T-cell (primary cell): ENCODE data around the gene SGIP1. TPM values are rescaled to one million over a fixed set of nuclear protein-coding genes. Genes with fewer than 3 reads are reported as not detected.

Source experiments
- ATAC-seq, 4 experiments: fragments of 200-7000 bp in 3 of 4; fragments of 150-1000 bp in 1 of 4; cut with Tn5 transposase; replicated peaks in 1 of 4; 1 replicate in 3 of 4; 2 replicates in 1 of 4; pipeline ENCODE4 v1.10.0; 2021; ENCODE audit warnings: moderate library complexity in 3 of 4, mild to moderate bottlenecking in 2 of 4, moderate number of reproducible peaks in 1 of 4
- CTCF ChIA-PET, 2 donors: fragments of 300-600 bp; sonication (Branson Sonifier 250); formaldehyde crosslinking; loops; one replicate each; lab custom pipeline; 2022; ENCODE audit warnings: antibody characterized with exemption in 2 of 2; lab: Charles Lee
- POLR2A ChIA-PET, 2 donors: fragments of 300-600 bp; sonication (Branson Sonifier 250); formaldehyde crosslinking; loops; one replicate each; lab custom pipeline; 2022; ENCODE audit warnings: antibody characterized with exemption in 2 of 2; lab: Charles Lee
- DNase-seq, 35 experiments: peaks; one replicate each; pipeline versions ENCODE4 v3.0.0 to v3.0.0-alpha.2; 2013 to 2023
- H3K27ac ChIP-seq: one replicate; pipeline ENCODE4 v1.5.1; 2013; ENCODE audit warnings: low read length
- H3K27me3 ChIP-seq, 2 experiments: replicated peaks in 1 of 2; 1 replicate in 1 of 2; 2 replicates in 1 of 2; pipeline versions ENCODE4 v1.6.1 to v1.7.0; 2013; ENCODE audit warnings: low read length in 1 of 2, mixed read lengths in 1 of 2; ENCODE audit not compliant: control insufficient read depth in 2 of 2, insufficient read depth in 2 of 2; ENCODE audit errors: extremely low read depth in 1 of 2
- H3K36me3 ChIP-seq, 2 donors: 1 replicate in 1 of 2; 2 replicates in 1 of 2; pipeline versions ENCODE4 v1.6.1 to v1.7.0; 2013; ENCODE audit warnings: low read length in 1 of 2; ENCODE audit not compliant: control insufficient read depth in 2 of 2, insufficient read depth in 1 of 2; ENCODE audit errors: extremely low read depth in 1 of 2
- H3K4me1 ChIP-seq, 2 experiments: 1 replicate in 1 of 2; 2 replicates in 1 of 2; pipeline versions ENCODE4 v1.6.1 to v1.7.0; 2013; ENCODE audit warnings: low read length in 2 of 2, mixed read lengths in 1 of 2; ENCODE audit not compliant: insufficient read depth in 2 of 2, control insufficient read depth in 1 of 2; ENCODE audit errors: extremely low read depth in 1 of 2
- H3K4me3 ChIP-seq, 2 donors: 1 replicate in 1 of 2; 2 replicates in 1 of 2; pipeline versions ENCODE4 v1.5.1 to v1.7.0; 2013; ENCODE audit warnings: mild to moderate bottlenecking in 2 of 2, low read length in 1 of 2, moderate library complexity in 1 of 2; ENCODE audit not compliant: control insufficient read depth in 1 of 2; ENCODE audit errors: extremely low read depth in 1 of 2
- H3K9me3 ChIP-seq: 2 replicates; pipeline ENCODE4 v1.7.0; 2013
- H3K27ac Mint-ChIP-seq, 2 donors: one replicate each; pipeline ENCODE4 v1.8.0; 2020 to 2021; ENCODE audit warnings: mild to moderate bottlenecking in 2 of 2, mixed read lengths in 2 of 2
- H3K27me3 Mint-ChIP-seq, 2 donors: one replicate each; pipeline ENCODE4 v1.8.0; 2021 to 2022; ENCODE audit warnings: mixed read lengths in 2 of 2
- H3K36me3 Mint-ChIP-seq: one replicate; pipeline ENCODE4 v1.8.0; 2021; ENCODE audit warnings: mixed read lengths
- H3K4me1 Mint-ChIP-seq, 3 donors: one replicate each; pipeline ENCODE4 v1.8.0; 2020 to 2022; ENCODE audit warnings: mixed read lengths in 3 of 3, mild to moderate bottlenecking in 1 of 3
- H3K4me3 Mint-ChIP-seq, 3 donors: one replicate each; pipeline ENCODE4 v1.8.0; 2020 to 2022; ENCODE audit warnings: mild to moderate bottlenecking in 3 of 3, mixed read lengths in 3 of 3, moderate library complexity in 3 of 3
- H3K9me3 Mint-ChIP-seq, 3 donors: one replicate each; pipeline ENCODE4 v1.8.0; 2020 to 2022; ENCODE audit warnings: mixed read lengths in 3 of 3
- WGBS: methylation state at CpG from one replicate; pipeline ENCODE4 v1.1.5; 2013; ENCODE audit warnings: missing lambda C conversion rate; ENCODE audit not compliant: insufficient coverage; 5-methylcytosine and 5-hydroxymethylcytosine counted together
- total RNA-seq, 35 experiments: library from RNA in 6 of 35; stranded (reverse) in 6 of 35; fragments of 120-200 nt in 1 of 35; gene quantifications; one replicate each; pipeline versions ENCODE4 v1.2.1 to v1.2.4 and lab custom pipeline; 2013 to 2026

Gene SGIP1
- total RNA-seq, 5 donors from 2014 or later (not counting 1 experiment from before 2014, with no cell fraction given) = not detected

GRCh38 chr1:66699213-66699612 lies 165.3 kb downstream of the SGIP1 start:
- Mint-ChIP-seq H3K4me3 (no peak overlapping the region), H3K27ac (no peak overlapping the region), H3K9me3 (no peaks in the 10 kb centered on the region), H3K36me3 (no peaks in the 10 kb centered on the region), H3K4me1 (peaks cover 0 to 3% (median 0%) of the 10 kb centered on the region in 3 donors), H3K27me3 (peaks cover 11 to 20% of the 10 kb centered on the region in 2 donors)
- no peak overlapping the region for H3K27ac ChIP-seq
- DNase-seq = no peak
- ChIA-PET CTCF (no interaction called here), POLR2A (no interaction called here)
- H3K4me3 ChIP-seq = no peak overlapping the region
- no peaks in the 10 kb centered on the region for H3K36me3 ChIP-seq
- no peak for ATAC-seq
- H3K27me3 ChIP-seq = peaks cover 0 to 4% of the 10 kb centered on the region in 2 experiments
- no peaks in the 10 kb centered on the region for H3K4me1 ChIP-seq
- H3K9me3 ChIP-seq = no peaks in the 10 kb centered on the region
- 53% methylated on average over 3 of the region's 5 CpGs for WGBS

- CTCF ChIA-PET = no interaction called here
- no peak overlapping the region for H3K27ac ChIP-seq
- no peaks in the 10 kb centered on the region for H3K36me3 Mint-ChIP-seq
- H3K4me1 Mint-ChIP-seq = no peaks in the 10 kb centered on the region
- H3K27me3 ChIP-seq = peaks cover 0 to 2% of the 10 kb centered on the region in 2 experiments
- ATAC-seq = no peak
- no peaks in the 10 kb centered on the region for H3K4me1 ChIP-seq
- H3K9me3 ChIP-seq = no peaks in the 10 kb centered on the region
- WGBS = no CpG with 5 or more reads among the region's 4 CpGs
- POLR2A ChIA-PET = interaction anchor here in 1 of 2 donors (0.6 kb wide), 1 partner anchor 33 kb away, joined by 3 read pairs; no protein-coding TSS in a partner anchor
- peaks cover 10 to 16% of the 10 kb centered on the region in 2 donors for H3K27me3 Mint-ChIP-seq
- no peak overlapping the region for H3K4me3 ChIP-seq
- H3K36me3 ChIP-seq = no peaks in the 10 kb centered on the region
- H3K4me3 Mint-ChIP-seq = no peak overlapping the region
- DNase-seq = no peak
- no peak overlapping the region for H3K27ac Mint-ChIP-seq
- H3K9me3 Mint-ChIP-seq = no peaks in the 10 kb centered on the region
Observed at GRCh38 chr1:66704177-66704875, 170.4 kb downstream of the SGIP1 start.

- ATAC-seq (no peak), DNase-seq (no peak)
- peaks cover 9 to 14% of the 10 kb centered on the region in 2 donors for H3K27me3 Mint-ChIP-seq
- no peak overlapping the region for H3K27ac ChIP-seq
- ChIA-PET CTCF (no interaction called here), POLR2A (no interaction called here)
- H3K4me3 Mint-ChIP-seq = no peak overlapping the region
- H3K9me3 ChIP-seq = no peaks in the 10 kb centered on the region
- no peaks in the 10 kb centered on the region for H3K27me3 ChIP-seq
- no peak overlapping the region for H3K4me3 ChIP-seq
- H3K36me3 Mint-ChIP-seq = no peaks in the 10 kb centered on the region
- H3K36me3 ChIP-seq = no peaks in the 10 kb centered on the region
- no peak overlapping the region for H3K27ac Mint-ChIP-seq
- H3K9me3 Mint-ChIP-seq = no peaks in the 10 kb centered on the region
- no peaks in the 10 kb centered on the region for H3K4me1 Mint-ChIP-seq
- no peaks in the 10 kb centered on the region for H3K4me1 ChIP-seq
- 73% methylated on average over 3 of the region's 5 CpGs for WGBS
Observed at GRCh38 chr1:66705110-66705509, 171.2 kb downstream of the SGIP1 start.

GRCh38 chr1:66711420-66711819 lies 177.5 kb downstream of the SGIP1 start:
- H3K27ac ChIP-seq = no peak overlapping the region
- POLR2A ChIA-PET = no interaction called here
- no CpG with 5 or more reads among the region's 2 CpGs for WGBS
- DNase-seq (no peak), ATAC-seq (no peak)
- H3K4me3 ChIP-seq = no peak overlapping the region
- no peaks in the 10 kb centered on the region for H3K4me1 ChIP-seq
- no peaks in the 10 kb centered on the region for H3K4me1 Mint-ChIP-seq
- H3K9me3 ChIP-seq = no peaks in the 10 kb centered on the region
- no peak overlapping the region for H3K27ac Mint-ChIP-seq
- H3K9me3 Mint-ChIP-seq = no peaks in the 10 kb centered on the region
- no peaks in the 10 kb centered on the region for H3K27me3 ChIP-seq
- H3K36me3 Mint-ChIP-seq = no peaks in the 10 kb centered on the region
- CTCF ChIA-PET = interaction anchor here in 1 of 2 donors (1.0 kb wide), 1 partner anchor 54 kb away, joined by 3 read pairs; no protein-coding TSS in a partner anchor
- peaks cover 11 to 16% of the 10 kb centered on the region in 2 donors for H3K27me3 Mint-ChIP-seq
- H3K4me3 Mint-ChIP-seq = no peak overlapping the region
- no peaks in the 10 kb centered on the region for H3K36me3 ChIP-seq

- Histone ChIP-seq H3K27me3 (no peaks in the 10 kb centered on the region), H3K4me1 (no peaks in the 10 kb centered on the region), H3K36me3 (no peaks in the 10 kb centered on the region), H3K27ac (no peak overlapping the region), H3K9me3 (no peaks in the 10 kb centered on the region), H3K4me3 (no peak overlapping the region)
- DNase-seq (no peak), ATAC-seq (no peak)
- peaks cover 11 to 16% of the 10 kb centered on the region in 2 donors for H3K27me3 Mint-ChIP-seq
- H3K27ac Mint-ChIP-seq = no peak overlapping the region
- CTCF ChIA-PET = no interaction called here
- no peak overlapping the region for H3K4me3 Mint-ChIP-seq
- no CpG with 5 or more reads among the region's 2 CpGs for WGBS
- no peaks in the 10 kb centered on the region for H3K36me3 Mint-ChIP-seq
- POLR2A ChIA-PET = no interaction called here
- H3K4me1 Mint-ChIP-seq = no peaks in the 10 kb centered on the region
- no peaks in the 10 kb centered on the region for H3K9me3 Mint-ChIP-seq
Observed at GRCh38 chr1:66712839-66713238, 178.9 kb downstream of the SGIP1 start.

- H3K27me3 ChIP-seq = peaks cover 0 to 3% of the 10 kb centered on the region in 2 experiments
- H3K9me3 ChIP-seq = no peaks in the 10 kb centered on the region
- no peaks in the 10 kb centered on the region for H3K9me3 Mint-ChIP-seq
- ATAC-seq (no peak), DNase-seq (no peak)
- H3K4me3 ChIP-seq = no peak overlapping the region
- CTCF ChIA-PET = interaction anchor here in 1 of 2 donors (0.6 kb wide), 1 partner anchor 559 kb away, joined by 3 read pairs; no protein-coding TSS in a partner anchor
- no peaks in the 10 kb centered on the region for H3K36me3 ChIP-seq
- peaks cover 13 to 20% of the 10 kb centered on the region in 2 donors for H3K27me3 Mint-ChIP-seq
- H3K4me1 Mint-ChIP-seq = peaks cover 10 to 12% (median 12%) of the 10 kb centered on the region in 3 donors
- H3K4me3 Mint-ChIP-seq = no peak overlapping the region
- H3K27ac Mint-ChIP-seq = no peak overlapping the region
- H3K36me3 Mint-ChIP-seq = no peaks in the 10 kb centered on the region
- POLR2A ChIA-PET = no interaction called here
- no peak overlapping the region for H3K27ac ChIP-seq
- H3K4me1 ChIP-seq = no peaks in the 10 kb centered on the region
Observed at GRCh38 chr1:66723985-66724384, 190.0 kb downstream of the SGIP1 start.
